ENCODE measurements around the gene SMPDL3A. TPM values are rescaled to one million over a fixed set of nuclear protein-coding genes. Genes with fewer than 3 reads are reported as not detected.

The SMPDL3A gene
- total and polyA plus RNA-seq, 9 of the 15 experiments (the other 6 are each of a cell fraction or from before 2014, with no cell fraction given): 0.14 to 0.91 (median 0.54) TPM

DNA sequence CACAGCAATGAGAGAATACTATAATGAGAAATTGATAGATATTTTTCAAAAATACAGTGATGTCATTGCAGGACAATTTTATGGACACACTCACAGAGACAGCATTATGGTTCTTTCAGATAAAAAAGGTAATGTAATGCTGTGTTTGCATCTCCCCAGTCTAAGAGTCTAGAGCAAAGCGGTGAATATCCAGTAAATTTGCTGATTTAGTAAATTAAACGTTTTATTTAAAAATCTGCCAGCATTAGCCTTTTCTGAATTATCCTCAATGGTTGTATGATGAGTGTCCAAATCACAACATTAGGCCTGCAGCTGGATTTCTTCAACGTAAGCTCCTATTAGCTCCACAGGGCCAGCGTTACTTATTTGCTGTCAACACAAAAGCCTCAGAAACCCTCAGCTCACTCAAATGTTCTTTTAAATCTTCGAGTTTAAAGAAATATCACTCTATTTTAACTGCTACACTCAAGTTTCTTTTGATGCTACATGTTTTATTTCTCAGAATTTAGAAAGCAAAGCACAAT lies 16.0 kb downstream of the SMPDL3A start:
- Histone ChIP-seq H3K9me3 (replicated peaks; ENCODE audit: control insufficient read depth, insufficient read depth, low read depth, low read length) (no peaks in the 10 kb centered on the region), H3K4me1 (replicated peaks in 1 of 2; ENCODE audit: control insufficient read depth in 2 of 2, insufficient read depth in 2 of 2, low read length in 2 of 2) (no peaks in the 10 kb centered on the region), H3K9ac (ENCODE audit: insufficient read depth in 1 of 2, low read depth in 2 of 2, low read length in 2 of 2) (no peak overlapping the region), H3K4me2 (ENCODE audit: insufficient read depth, low read length) (no peak overlapping the region), H3K27me3 (ENCODE audit: control insufficient read depth in 2 of 2, insufficient read depth in 2 of 2, low read length in 2 of 2) (no peaks in the 10 kb centered on the region), H3K9me1 (ENCODE audit: control insufficient read depth, insufficient read depth, low read length) (no peaks in the 10 kb centered on the region), H2AFZ (ENCODE audit: low read depth, low read length) (no peak overlapping the region), H3K79me2 (ENCODE audit: control insufficient read depth, insufficient read depth, low read length) (no peaks in the 10 kb centered on the region), H3K36me3 (ENCODE audit: control insufficient read depth, insufficient read depth, low read length) (no peaks in the 10 kb centered on the region), H3K27ac (ENCODE audit: extremely low read depth, low read depth, low read length) (no peak overlapping the region), H3K4me3 (no peak overlapping the region), H4K20me1 (replicated peaks; ENCODE audit: control insufficient read depth, insufficient read depth, low read length) (no peaks in the 10 kb centered on the region)
- no TSS peak for BruUV-seq (replicated peaks)
- ATAC-seq: no peak
- no peak for TF ChIP-seq THRAP3 (IDR thresholded peaks at IDR 0.05; ENCODE audit: borderline replicate concordance)
- peak; percentile 20; the same call in 1 of the 2 replicates for TF ChIP-seq ZNF316 (IDR thresholded peaks at IDR 0.05)
- TF ChIP-seq NCOA6 (IDR thresholded peaks at IDR 0.05): no peak
- TF ChIP-seq, protein P1, sequence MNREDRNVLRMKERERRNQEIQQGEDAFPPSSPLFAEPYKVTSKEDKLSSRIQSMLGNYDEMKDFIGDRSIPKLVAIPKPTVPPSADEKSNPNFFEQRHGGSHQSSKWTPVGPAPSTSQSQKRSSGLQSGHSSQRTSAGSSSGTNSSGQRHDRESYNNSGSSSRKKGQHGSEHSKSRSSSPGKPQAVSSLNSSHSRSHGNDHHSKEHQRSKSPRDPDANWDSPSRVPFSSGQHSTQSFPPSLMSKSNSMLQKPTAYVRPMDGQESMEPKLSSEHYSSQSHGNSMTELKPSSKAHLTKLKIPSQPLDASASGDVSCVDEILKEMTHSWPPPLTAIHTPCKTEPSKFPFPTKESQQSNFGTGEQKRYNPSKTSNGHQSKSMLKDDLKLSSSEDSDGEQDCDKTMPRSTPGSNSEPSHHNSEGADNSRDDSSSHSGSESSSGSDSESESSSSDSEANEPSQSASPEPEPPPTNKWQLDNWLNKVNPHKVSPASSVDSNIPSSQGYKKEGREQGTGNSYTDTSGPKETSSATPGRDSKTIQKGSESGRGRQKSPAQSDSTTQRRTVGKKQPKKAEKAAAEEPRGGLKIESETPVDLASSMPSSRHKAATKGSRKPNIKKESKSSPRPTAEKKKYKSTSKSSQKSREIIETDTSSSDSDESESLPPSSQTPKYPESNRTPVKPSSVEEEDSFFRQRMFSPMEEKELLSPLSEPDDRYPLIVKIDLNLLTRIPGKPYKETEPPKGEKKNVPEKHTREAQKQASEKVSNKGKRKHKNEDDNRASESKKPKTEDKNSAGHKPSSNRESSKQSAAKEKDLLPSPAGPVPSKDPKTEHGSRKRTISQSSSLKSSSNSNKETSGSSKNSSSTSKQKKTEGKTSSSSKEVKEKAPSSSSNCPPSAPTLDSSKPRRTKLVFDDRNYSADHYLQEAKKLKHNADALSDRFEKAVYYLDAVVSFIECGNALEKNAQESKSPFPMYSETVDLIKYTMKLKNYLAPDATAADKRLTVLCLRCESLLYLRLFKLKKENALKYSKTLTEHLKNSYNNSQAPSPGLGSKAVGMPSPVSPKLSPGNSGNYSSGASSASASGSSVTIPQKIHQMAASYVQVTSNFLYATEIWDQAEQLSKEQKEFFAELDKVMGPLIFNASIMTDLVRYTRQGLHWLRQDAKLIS (CRISPR knock-in tag; IDR thresholded peaks at IDR 0.05): no peak
- TF ChIP-seq, protein P2, sequence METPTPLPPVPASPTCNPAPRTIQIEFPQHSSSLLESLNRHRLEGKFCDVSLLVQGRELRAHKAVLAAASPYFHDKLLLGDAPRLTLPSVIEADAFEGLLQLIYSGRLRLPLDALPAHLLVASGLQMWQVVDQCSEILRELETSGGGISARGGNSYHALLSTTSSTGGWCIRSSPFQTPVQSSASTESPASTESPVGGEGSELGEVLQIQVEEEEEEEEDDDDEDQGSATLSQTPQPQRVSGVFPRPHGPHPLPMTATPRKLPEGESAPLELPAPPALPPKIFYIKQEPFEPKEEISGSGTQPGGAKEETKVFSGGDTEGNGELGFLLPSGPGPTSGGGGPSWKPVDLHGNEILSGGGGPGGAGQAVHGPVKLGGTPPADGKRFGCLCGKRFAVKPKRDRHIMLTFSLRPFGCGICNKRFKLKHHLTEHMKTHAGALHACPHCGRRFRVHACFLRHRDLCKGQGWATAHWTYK (CRISPR knock-in tag; IDR thresholded peaks at IDR 0.05): no peak
- no peak for TF ChIP-seq KAT8 (IDR thresholded peaks at IDR 0.05; ENCODE audit: low read depth)
- TF ChIP-seq SAP30 (IDR thresholded peaks at IDR 0.05; ENCODE audit: borderline replicate concordance, insufficient read depth, low read depth, low read length, poor library complexity, severe bottlenecking): no peak
- no peak for FAIRE-seq
- in situ Hi-C loops (cut with MboI) (no loop called here), intact Hi-C loops (cut with micrococcal nuclease) (no loop called here)
- no peak for DNase-seq (ENCODE audit: extremely low read depth in 1 of 4, low spot score in 3 of 4)
- 17% methylated on average over 5 of the region's 5 CpGs for whole genome bisulfite sequencing (ENCODE audit: insufficient coverage, low coverage, missing lambda C conversion rate)
- CTCF ChIA-PET (ENCODE audit: low intra/inter-chr PET ratio): no interaction called here
- POLR2A ChIA-PET: no interaction called here
